Hematopoietic multipotent progenitor cell (in vitro differentiated cells): ENCODE results near the gene TSNAXIP1. TPM values are rescaled to one million over a fixed set of nuclear protein-coding genes. Genes with fewer than 3 reads are reported as not detected.

Source experiments
- DNase-seq, 3 donors: peaks; one replicate each; pipeline ENCODE4 v3.0.0-alpha.2; 2011 to 2015; ENCODE audit warnings: low read depth in 2 of 3, low spot score in 2 of 3
- total RNA-seq: library from RNA; depleted of rRNA; stranded (reverse); fragments of >200 nt; gene quantifications from one replicate; pipeline ENCODE4 v1.2.3, GENCODE V29; 2012

TSNAXIP1 gene
- total RNA-seq, 1 donor, result 0.54 TPM

GRCh38 chr16:67781565-67781921 is 25.1 kb upstream of the TSNAXIP1 start:
- DNase-seq, result peak in 2 of 3 donors; percentile 48 to 75

- no peak for DNase-seq
These were observed 23.9 kb upstream of the TSNAXIP1 start for GRCh38 chr16:67782567-67783352.

- no peak for DNase-seq
These were observed 23.4 kb upstream of the TSNAXIP1 start for GRCh38 chr16:67783353-67783725.

GRCh38 chr16:67786491-67786890 is 20.2 kb upstream of the TSNAXIP1 start:
- no peak for DNase-seq

GRCh38 chr16:67790071-67790470 is 16.6 kb upstream of the TSNAXIP1 start:
- DNase-seq, result no peak

- no peak for DNase-seq
These were observed 10.5 kb upstream of the TSNAXIP1 start for GRCh38 chr16:67796099-67796718.

- peak in 1 of 3 donors; percentile 25 for DNase-seq
These were observed 6.3 kb upstream of the TSNAXIP1 start for GRCh38 chr16:67800338-67800926.

- no peak for DNase-seq
These were observed 5.4 kb upstream of the TSNAXIP1 start for GRCh38 chr16:67801241-67801640.

GRCh38 chr16:67801883-67802282 is 4.8 kb upstream of the TSNAXIP1 start:
- DNase-seq, result no peak

GRCh38 chr16:67803894-67804293 is 2.8 kb upstream of the TSNAXIP1 start:
- no peak for DNase-seq

- no peak for DNase-seq
These were observed 1.7 kb upstream of the TSNAXIP1 start for GRCh38 chr16:67804853-67805542.

- DNase-seq, result no peak
These were observed 816 bp upstream of the TSNAXIP1 start for GRCh38 chr16:67805718-67806427.

GRCh38 chr16:67807148-67807682 is 526 bp downstream of the TSNAXIP1 start:
- DNase-seq, result no peak

- DNase-seq, result no peak
These were observed 5.2 kb downstream of the TSNAXIP1 start for GRCh38 chr16:67811899-67812298.

GRCh38 chr16:67814567-67814966 is 7.9 kb downstream of the TSNAXIP1 start:
- DNase-seq, result no peak

GRCh38 chr16:67820608-67821259 is 14.0 kb downstream of the TSNAXIP1 start:
- no peak for DNase-seq

- no peak for DNase-seq
These were observed 15.8 kb downstream of the TSNAXIP1 start for GRCh38 chr16:67822511-67822910.

- DNase-seq, result no peak
These were observed 18.4 kb downstream of the TSNAXIP1 start for GRCh38 chr16:67825119-67825518.

- DNase-seq, result no peak
These were observed 19.2 kb downstream of the TSNAXIP1 start for GRCh38 chr16:67825906-67826305.

- no peak for DNase-seq
These were observed 22.0 kb downstream of the TSNAXIP1 start for GRCh38 chr16:67828651-67829050.
